ENCODE results near the gene SORBS2.

SORBS2 gene

GRCh38 chr4:185773419-185773818, 38.6 kb downstream of the SORBS2 start:
- DNase-seq (ENCODE audit: low read depth, low spot score): no peak

- no peak for DNase-seq (ENCODE audit: low read depth, low spot score)
These were observed 39.5 kb downstream of the SORBS2 start for GRCh38 chr4:185772391-185773093.

GRCh38 chr4:185771711-185772390, 40.1 kb downstream of the SORBS2 start:
- no peak for DNase-seq (ENCODE audit: low read depth, low spot score)

GRCh38 chr4:185767528-185767927, 44.5 kb downstream of the SORBS2 start:
- no peak for DNase-seq (ENCODE audit: low read depth, low spot score)

GRCh38 chr4:185764876-185765275, 47.1 kb downstream of the SORBS2 start:
- DNase-seq (ENCODE audit: low read depth, low spot score): no peak

GRCh38 chr4:185761352-185762235, 50.4 kb downstream of the SORBS2 start:
- DNase-seq (ENCODE audit: low read depth, low spot score): no peak

- no peak for DNase-seq (ENCODE audit: low read depth, low spot score)
These were observed 53.2 kb downstream of the SORBS2 start for GRCh38 chr4:185758807-185759206.

GRCh38 chr4:185755451-185755850, 56.5 kb downstream of the SORBS2 start:
- no peak for DNase-seq (ENCODE audit: low read depth, low spot score)

GRCh38 chr4:185754961-185755360, 57.0 kb downstream of the SORBS2 start:
- no peak for DNase-seq (ENCODE audit: low read depth, low spot score)

- DNase-seq (ENCODE audit: low read depth, low spot score): no peak
These were observed 59.1 kb downstream of the SORBS2 start for GRCh38 chr4:185752872-185753271.

GRCh38 chr4:185749858-185750257, 62.1 kb downstream of the SORBS2 start:
- no peak for DNase-seq (ENCODE audit: low read depth, low spot score)

- no peak for DNase-seq (ENCODE audit: low read depth, low spot score)
These were observed 63.0 kb downstream of the SORBS2 start for GRCh38 chr4:185748901-185749390.

- DNase-seq (ENCODE audit: low read depth, low spot score): no peak
These were observed 66.1 kb downstream of the SORBS2 start for GRCh38 chr4:185745891-185746290.

GRCh38 chr4:185744946-185745345, 67.0 kb downstream of the SORBS2 start:
- no peak for DNase-seq (ENCODE audit: low read depth, low spot score)

- DNase-seq (ENCODE audit: low read depth, low spot score): no peak
These were observed 67.5 kb downstream of the SORBS2 start for GRCh38 chr4:185744488-185744862.

- no peak for DNase-seq (ENCODE audit: low read depth, low spot score)
These were observed 68.1 kb downstream of the SORBS2 start for GRCh38 chr4:185743722-185744487.

GRCh38 chr4:185742766-185743165, 69.2 kb downstream of the SORBS2 start:
- no peak for DNase-seq (ENCODE audit: low read depth, low spot score)

GRCh38 chr4:185741795-185742194, 70.2 kb downstream of the SORBS2 start:
- DNase-seq (ENCODE audit: low read depth, low spot score): no peak

- DNase-seq (ENCODE audit: low read depth, low spot score): no peak
These were observed 71.5 kb downstream of the SORBS2 start for GRCh38 chr4:185740471-185740873.

GRCh38 chr4:185738820-185739219, 73.2 kb downstream of the SORBS2 start:
- DNase-seq (ENCODE audit: low read depth, low spot score): no peak

GRCh38 chr4:185738038-185738552, 73.9 kb downstream of the SORBS2 start:
- no peak for DNase-seq (ENCODE audit: low read depth, low spot score)
